ENCODE results near the gene MC1R. TPM values are rescaled to one million over a fixed set of nuclear protein-coding genes. Genes with fewer than 3 reads are reported as not detected.
A peak's percentile ranks its signal among the peaks of the same experiment; 100 is the strongest.

The MC1R gene
- total RNA-seq, 1 experiment from 2014 or later = 14.3 TPM

DNA sequence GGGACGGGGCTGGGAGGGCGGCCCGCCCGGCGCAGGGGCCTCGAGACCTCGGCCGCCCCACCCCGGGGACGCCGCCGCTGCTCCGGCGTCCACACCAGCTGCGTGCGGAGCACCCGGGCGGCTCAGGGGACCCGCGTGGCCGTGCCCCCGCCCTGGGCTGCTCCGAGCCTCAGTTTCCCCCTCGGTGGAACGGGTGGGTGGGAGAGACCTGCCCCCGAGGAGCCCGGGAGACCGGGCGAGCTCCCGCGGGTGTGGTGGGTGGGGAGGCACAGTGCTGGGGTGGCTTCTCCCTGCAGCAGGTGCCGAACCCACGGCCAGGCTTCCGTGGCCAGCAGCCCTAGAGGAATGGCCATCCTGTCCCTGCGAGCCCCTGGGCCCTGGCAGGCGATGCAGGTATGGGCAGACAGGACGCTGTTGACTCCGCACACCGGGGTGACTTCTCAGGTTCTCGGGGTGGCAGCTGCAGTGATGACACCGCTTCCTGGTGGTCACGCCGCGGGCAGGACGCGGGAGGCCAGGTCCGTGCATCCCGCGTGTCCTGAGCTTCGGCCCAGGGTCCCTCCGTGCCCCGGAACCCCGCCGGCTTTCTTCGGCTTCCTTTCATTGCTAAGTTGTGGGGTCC, 30.6 kb downstream of the MC1R start:
- no peak for DNase-seq (ENCODE audit: low read depth, low spot score)
- in situ Hi-C loops (cut with HindIII; ENCODE audit: low pct_unique_long_range_greater_than_20kb, low sequenced_read_pairs) = no loop called here

GRCh38 chr16:89949756-89950155, 31.1 kb downstream of the MC1R start:
- in situ Hi-C loops (cut with HindIII; ENCODE audit: low pct_unique_long_range_greater_than_20kb, low sequenced_read_pairs) = no loop called here

GRCh38 chr16:89951509-89951908, 32.8 kb downstream of the MC1R start:
- no peak for DNase-seq (ENCODE audit: low read depth, low spot score)
- in situ Hi-C loops (cut with HindIII; ENCODE audit: low pct_unique_long_range_greater_than_20kb, low sequenced_read_pairs) = no loop called here

More at GRCh38 chr16:89949756-89950155, 31.1 kb downstream of the MC1R start:
- DNase-seq (ENCODE audit: low read depth, low spot score) = no peak

DNA sequence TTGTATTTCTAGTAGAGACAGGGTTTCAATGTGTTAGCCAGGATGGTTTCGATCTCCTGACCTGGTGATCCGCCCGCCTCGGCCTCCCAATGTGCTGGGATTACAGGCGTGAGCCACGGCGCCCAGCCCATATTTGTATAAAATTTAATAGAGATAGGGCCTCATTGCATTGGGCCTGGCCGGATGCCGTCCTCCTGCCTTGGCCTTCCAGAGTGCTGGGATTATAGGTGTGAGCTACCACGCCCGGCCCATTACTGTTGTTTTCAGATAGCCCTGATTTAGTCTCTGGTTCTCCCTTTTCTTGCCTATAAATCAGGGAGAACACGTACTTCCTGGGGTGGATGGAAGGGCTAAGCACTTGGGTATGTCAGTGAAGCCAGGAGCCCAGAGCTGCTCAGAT, 33.4 kb downstream of the MC1R start:
- no peak for DNase-seq (ENCODE audit: low read depth, low spot score)
- in situ Hi-C loops (cut with HindIII; ENCODE audit: low pct_unique_long_range_greater_than_20kb, low sequenced_read_pairs) = no loop called here

DNA sequence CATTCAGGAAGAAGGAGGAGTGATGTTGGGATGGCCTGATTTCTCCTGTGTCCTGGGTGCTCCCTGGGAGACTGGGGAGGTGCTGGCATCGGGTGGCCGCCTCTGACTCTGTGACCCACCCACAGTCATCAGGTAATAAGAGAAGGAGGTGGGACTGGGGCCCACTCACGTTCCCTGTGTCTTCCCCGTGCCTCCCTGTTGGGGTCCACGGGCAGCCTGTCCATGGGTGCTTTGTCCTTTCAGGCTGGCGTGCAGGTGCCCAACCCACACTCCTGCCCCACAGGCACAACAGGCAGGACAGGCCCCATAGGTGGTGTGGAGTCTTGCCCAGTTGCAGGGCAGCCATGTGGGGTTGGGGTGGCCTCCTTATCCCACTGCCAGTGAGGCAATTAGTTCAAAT, 33.9 kb downstream of the MC1R start:
- DNase-seq (ENCODE audit: low read depth, low spot score) = no peak
- in situ Hi-C loops (cut with HindIII; ENCODE audit: low pct_unique_long_range_greater_than_20kb, low sequenced_read_pairs) = no loop called here

- in situ Hi-C loops (cut with HindIII; ENCODE audit: low pct_unique_long_range_greater_than_20kb, low sequenced_read_pairs) = no loop called here
- DNase-seq (ENCODE audit: low read depth, low spot score) = no peak
These were observed 35.2 kb downstream of the MC1R start for GRCh38 chr16:89953671-89954406.

- no peak for DNase-seq (ENCODE audit: low read depth, low spot score)
- in situ Hi-C loops (cut with HindIII; ENCODE audit: low pct_unique_long_range_greater_than_20kb, low sequenced_read_pairs) = no loop called here
These were observed 35.8 kb downstream of the MC1R start for GRCh38 chr16:89954462-89954861.

DNA sequence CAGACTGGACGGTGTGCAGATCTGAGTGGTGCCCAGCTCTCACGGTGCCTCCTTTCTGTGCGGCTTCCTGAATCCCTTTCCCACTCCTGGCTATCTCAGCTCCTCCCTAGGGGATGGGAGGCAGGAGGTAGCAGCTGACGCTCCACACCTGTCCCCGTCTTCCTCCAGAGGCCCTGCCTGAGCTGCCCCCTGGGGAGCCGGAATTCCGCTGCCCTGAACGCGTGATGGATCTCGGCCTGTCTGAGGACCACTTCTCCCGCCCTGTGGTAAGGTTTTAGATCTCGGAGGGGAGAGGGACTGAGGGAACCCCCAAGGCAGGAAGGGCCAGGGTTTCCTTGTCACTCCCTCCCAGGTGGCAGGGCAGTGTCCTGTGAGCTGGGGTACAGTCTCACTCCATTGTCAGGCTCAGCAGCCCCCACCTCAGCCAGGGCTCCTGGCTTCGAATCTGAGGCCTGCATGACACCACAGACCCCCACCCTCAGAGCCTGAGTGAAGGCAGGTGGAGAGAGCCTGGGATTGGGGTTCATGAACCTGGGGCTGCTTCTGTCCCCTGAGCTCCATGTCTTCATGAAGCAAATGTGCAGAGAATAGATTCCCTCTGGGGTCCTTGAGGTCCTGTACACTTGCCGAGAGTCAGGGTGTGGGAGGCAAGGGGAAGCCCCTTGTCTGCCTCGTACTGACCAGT, 36.5 kb downstream of the MC1R start:
- DNase-seq (ENCODE audit: low read depth, low spot score) = no peak
- in situ Hi-C loops (cut with HindIII; ENCODE audit: low pct_unique_long_range_greater_than_20kb, low sequenced_read_pairs) = no loop called here

GRCh38 chr16:89956505-89957215, 38.0 kb downstream of the MC1R start:
- in situ Hi-C loops (cut with HindIII; ENCODE audit: low pct_unique_long_range_greater_than_20kb, low sequenced_read_pairs) = no loop called here
- no peak for DNase-seq (ENCODE audit: low read depth, low spot score)

- DNase-seq (ENCODE audit: low read depth, low spot score) = no peak
- in situ Hi-C loops (cut with HindIII; ENCODE audit: low pct_unique_long_range_greater_than_20kb, low sequenced_read_pairs) = no loop called here
These were observed 38.6 kb downstream of the MC1R start for GRCh38 chr16:89957216-89957785.

- in situ Hi-C loops (cut with HindIII; ENCODE audit: low pct_unique_long_range_greater_than_20kb, low sequenced_read_pairs) = no loop called here
- peak; percentile 65 for DNase-seq (ENCODE audit: low read depth, low spot score)
These were observed 39.4 kb downstream of the MC1R start for GRCh38 chr16:89958068-89958467.

DNA sequence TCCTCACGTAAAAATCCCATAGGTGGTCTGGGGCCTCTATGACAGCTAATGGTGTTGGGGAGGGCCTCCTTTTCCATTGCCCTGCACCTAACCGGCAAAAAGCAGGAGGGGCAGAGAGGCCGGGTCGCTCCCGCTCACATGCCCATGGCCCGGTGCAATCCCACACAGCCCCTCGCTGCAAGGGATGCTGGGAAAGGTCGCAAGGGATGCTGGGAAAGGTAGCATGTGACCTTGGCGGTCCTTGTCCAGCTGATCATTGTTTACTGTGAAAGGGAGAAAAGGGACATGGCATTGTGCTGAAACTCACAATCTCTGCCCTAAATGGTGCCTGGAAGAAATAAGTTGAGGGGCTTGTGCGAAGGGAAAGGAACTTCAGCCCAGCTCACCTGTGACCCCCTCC, 39.9 kb downstream of the MC1R start:
- in situ Hi-C loops (cut with HindIII; ENCODE audit: low pct_unique_long_range_greater_than_20kb, low sequenced_read_pairs) = no loop called here
- DNase-seq (ENCODE audit: low read depth, low spot score) = no peak

DNA sequence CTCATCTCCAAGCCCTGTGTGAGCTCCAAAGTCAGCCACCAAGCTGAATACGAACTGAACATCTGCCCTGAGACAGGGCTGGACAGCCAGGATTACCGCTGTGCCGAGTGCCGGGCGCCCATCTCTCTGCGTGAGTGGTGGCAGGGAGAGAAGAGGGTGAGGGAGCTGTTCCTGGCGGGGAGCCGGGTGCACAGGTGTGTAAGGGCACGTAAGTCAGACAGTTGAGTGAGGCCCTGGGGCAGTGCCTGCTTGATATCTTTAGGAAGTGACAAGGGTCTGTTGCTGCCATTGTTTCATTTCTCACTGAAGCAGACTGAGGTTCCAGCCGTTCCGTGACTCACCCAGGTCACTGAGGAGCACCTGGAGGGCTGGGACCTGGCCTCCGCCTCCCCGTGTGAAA, 42.3 kb downstream of the MC1R start:
- in situ Hi-C loops (cut with HindIII; ENCODE audit: low pct_unique_long_range_greater_than_20kb, low sequenced_read_pairs) = no loop called here
- no peak for DNase-seq (ENCODE audit: low read depth, low spot score)

- in situ Hi-C loops (cut with HindIII; ENCODE audit: low pct_unique_long_range_greater_than_20kb, low sequenced_read_pairs) = no loop called here
These were observed 43.3 kb downstream of the MC1R start for GRCh38 chr16:89961920-89962319.

GRCh38 chr16:89962754-89963498, 44.3 kb downstream of the MC1R start:
- in situ Hi-C loops (cut with HindIII; ENCODE audit: low pct_unique_long_range_greater_than_20kb, low sequenced_read_pairs) = no loop called here
- no peak for DNase-seq (ENCODE audit: low read depth, low spot score)

More at GRCh38 chr16:89961920-89962319, 43.3 kb downstream of the MC1R start:
- no peak for DNase-seq (ENCODE audit: low read depth, low spot score)

GRCh38 chr16:89964201-89964600, 45.5 kb downstream of the MC1R start:
- in situ Hi-C loops (cut with HindIII; ENCODE audit: low pct_unique_long_range_greater_than_20kb, low sequenced_read_pairs) = no loop called here
- no peak for DNase-seq (ENCODE audit: low read depth, low spot score)

DNA sequence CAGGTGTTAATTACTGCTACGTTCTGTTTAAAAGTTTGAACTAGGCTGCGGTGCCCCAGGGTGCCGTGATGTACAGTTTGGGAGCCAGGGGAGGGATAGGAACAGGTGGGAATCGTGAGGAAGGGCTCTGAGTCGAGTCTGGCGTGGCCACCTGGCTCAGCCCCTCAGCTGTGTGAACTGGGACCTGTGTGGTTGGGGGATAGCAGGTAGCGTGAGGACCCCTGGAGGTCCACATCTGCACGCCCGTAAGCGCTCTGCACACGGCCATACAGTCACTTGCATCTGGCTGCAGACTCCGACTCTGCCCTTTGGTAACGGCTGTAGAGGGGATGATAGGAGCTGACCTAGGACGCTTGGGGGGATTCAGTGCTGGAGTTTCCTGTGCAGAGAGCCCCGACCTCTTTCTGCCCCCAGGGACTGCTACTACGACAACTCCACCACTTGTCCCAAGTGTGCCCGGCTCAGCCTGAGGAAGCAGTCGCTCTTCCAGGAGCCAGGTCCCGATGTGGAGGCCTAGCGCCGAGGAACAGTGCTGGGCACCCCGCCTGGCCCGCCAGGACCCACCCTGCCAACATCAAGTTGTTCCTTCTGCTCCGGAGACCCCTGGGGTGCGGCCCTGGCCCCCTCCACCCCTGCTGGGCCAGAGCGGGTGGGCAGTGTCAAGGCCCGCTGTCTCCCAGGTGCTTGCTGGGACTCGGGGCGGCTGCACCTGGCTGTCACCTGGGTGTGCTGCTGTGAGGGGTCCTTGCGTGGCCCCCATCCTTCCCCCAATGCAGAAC, 47.0 kb downstream of the MC1R start:
- in situ Hi-C loops (cut with HindIII; ENCODE audit: low pct_unique_long_range_greater_than_20kb, low sequenced_read_pairs) = no loop called here
- DNase-seq (ENCODE audit: low read depth, low spot score) = no peak

Data from SK-MEL-5 (cell line).